ENCODE measurements around the gene FOXO6. TPM values are rescaled to one million over a fixed set of nuclear protein-coding genes. Genes with fewer than 3 reads are reported as not detected.

The FOXO6 gene
- total and polyA plus RNA-seq, 2 of the 13 experiments (the other 11 are each of a cell fraction or from before 2014, with no cell fraction given), result 0.13 TPM; not detected in 1

- TF ChIP-seq LBX2 (CRISPR knock-in tag; IDR thresholded peaks at IDR 0.05; ENCODE audit: borderline replicate concordance) (no peak), ZNF564 (CRISPR knock-in tag; IDR thresholded peaks at IDR 0.05) (no peak), ZNF672 (CRISPR knock-in tag; IDR thresholded peaks at IDR 0.05) (no peak), ZNF747 (CRISPR knock-in tag; IDR thresholded peaks at IDR 0.05; ENCODE audit: borderline replicate concordance) (no peak), ELF3 (CRISPR knock-in tag; IDR thresholded peaks at IDR 0.05) (no peak), SP1 (IDR thresholded peaks at IDR 0.05) (no peak), SP1 (CRISPR knock-in tag; IDR thresholded peaks at IDR 0.05) (peak; percentile 97), CREB1 (IDR thresholded peaks at IDR 0.05) (peak; percentile 79), CREB1 (CRISPR knock-in tag; IDR thresholded peaks at IDR 0.05) (peak; percentile 77), ZNF34 (CRISPR knock-in tag; IDR thresholded peaks at IDR 0.05; ENCODE audit: borderline replicate concordance) (no peak)
Measured at GRCh38 chr1:41360786-41361494, at the start of gene FOXO6 (continued).

GRCh38 chr1:41312991-41313645, 48.1 kb upstream of the FOXO6 start:
- no peak for FAIRE-seq
- no peak for ATAC-seq
- ChIA-PET CTCF (ENCODE audit: low intra/inter-chr PET ratio, low total read pairs) (interaction anchor here (1.1 kb wide), 1 partner anchor 120 kb away, joined by 3 read pairs; no protein-coding TSS in a partner anchor), POLR2A (no interaction called here)
- Histone ChIP-seq H3K9ac (ENCODE audit: insufficient read depth, low read depth, low read length) (no peak overlapping the region), H3K79me2 (ENCODE audit: insufficient read depth, low read length) (no peaks in the 10 kb centered on the region), H3K4me1 (ENCODE audit: insufficient read depth, low read length) (peaks cover 12% of the 10 kb centered on the region), H3K4me3 (replicated peaks in 1 of 3; ENCODE audit: insufficient read depth in 1 of 3, low read depth in 2 of 3, low read length in 3 of 3) (no peak overlapping the region), H3K36me3 (replicated peaks in 1 of 2; ENCODE audit: control insufficient read depth in 1 of 2, insufficient read depth in 2 of 2, low read length in 2 of 2) (no peaks in the 10 kb centered on the region), H3K27me3 (ENCODE audit: control insufficient read depth in 1 of 2, insufficient read depth in 2 of 2, low read length in 2 of 2) (no peaks in the 10 kb centered on the region; a peak in 1 of 5 replicates), H3K27ac (ENCODE audit: extremely low read length, insufficient read depth, low read length) (no peak overlapping the region), H2AFZ (ENCODE audit: low read length) (no peak overlapping the region), H3K4me2 (ENCODE audit: low read depth, low read length) (no peak overlapping the region), H3K9me3 (ENCODE audit: low read length) (no peaks in the 10 kb centered on the region), H4K20me1 (ENCODE audit: insufficient read depth, low read length) (no peaks in the 10 kb centered on the region)
- 49% methylated on average over 4 of the region's 4 CpGs for WGBS (ENCODE audit: low lambda C conversion rate)
- BruUV-seq (replicated peaks), result no TSS peak
- no peak for DNase-seq (ENCODE audit: low spot score)
- intact Hi-C loops (cut with micrococcal nuclease; ENCODE audit: unreplicated experiment), result no loop called here
- in situ Hi-C loops (cut with HindIII; ENCODE audit: extremely low pct_ligation_motif_present, low pct_unique_long_range_greater_than_20kb), result no loop called here
- TF ChIP-seq CCAR2 (optimal IDR thresholded peaks at IDR 0.05; ENCODE audit: low read depth, low read length) (no peak), GABPB1 (CRISPR knock-in tag; IDR thresholded peaks at IDR 0.05) (no peak), ZNF598 (CRISPR knock-in tag; IDR thresholded peaks at IDR 0.05; ENCODE audit: borderline replicate concordance) (no peak), CCDC6 (CRISPR knock-in tag; IDR thresholded peaks at IDR 0.05) (no peak), FOXA3 (CRISPR knock-in tag; IDR thresholded peaks at IDR 0.05) (no peak), XRCC5 (optimal IDR thresholded peaks at IDR 0.05; ENCODE audit: low read length) (no peak), CREBL2 (CRISPR knock-in tag; IDR thresholded peaks at IDR 0.05; ENCODE audit: borderline replicate concordance) (no peak), SRSF1 (optimal IDR thresholded peaks at IDR 0.05; ENCODE audit: low read depth, low read length) (no peak), DPF2 (CRISPR knock-in tag; IDR thresholded peaks at IDR 0.05; ENCODE audit: borderline replicate concordance, low read depth) (no peak), JDP2 (CRISPR knock-in tag; IDR thresholded peaks at IDR 0.05; ENCODE audit: borderline replicate concordance) (no peak), RAD21 (CRISPR knock-in tag; IDR thresholded peaks at IDR 0.05) (no peak), SRSF4 (IDR thresholded peaks at IDR 0.05; ENCODE audit: low read depth, low read length, poor library complexity, severe bottlenecking) (no peak), ZMYM2 (CRISPR knock-in tag; IDR thresholded peaks at IDR 0.05) (no peak)

All from HepG2 (cell line).